ENCODE data around the gene SAMM50. TPM values are rescaled to one million over a fixed set of nuclear protein-coding genes. Genes with fewer than 3 reads are reported as not detected.
A peak's percentile ranks its signal among the peaks of the same experiment; 100 is the strongest.

Gene SAMM50
- total RNA-seq, 1 donor from 2014 or later, result 45.5 TPM

GRCh38 chr22:44026066-44026629 lies 70.9 kb downstream of the SAMM50 start:
- Histone ChIP-seq H3K9ac (no peak overlapping the region), H3K9me3 (ENCODE audit: low read depth) (no peaks in the 10 kb centered on the region), H3K36me3 (no peaks in the 10 kb centered on the region), H3K27me3 (peaks cover 30% of the 10 kb centered on the region), H3K79me2 (ENCODE audit: low read depth) (no peaks in the 10 kb centered on the region), H3K27ac (no peak overlapping the region), H3K4me1 (peaks cover 5% of the 10 kb centered on the region), H3K4me3 (no peak overlapping the region), H3K4me2 (no peak overlapping the region), H2AFZ (replicated peaks) (no peak overlapping the region), H4K20me1 (ENCODE audit: low read depth) (no peaks in the 10 kb centered on the region), H3F3A (ENCODE audit: low read depth) (peaks cover 17% of the 10 kb centered on the region)
- DNase-seq (ENCODE audit: low spot score), result no peak
- Mint-ChIP-seq H3K9me3 (peaks cover 2% of the 10 kb centered on the region), H3K27ac (peak overlapping the region; percentile 57), H3K36me3 (no peaks in the 10 kb centered on the region), H3K4me3 (no peak overlapping the region), H3K27me3 (ENCODE audit: insufficient read depth, low read depth) (peaks cover 17% of the 10 kb centered on the region), H3K4me1 (peaks cover 32% of the 10 kb centered on the region)
- TF ChIP-seq CTCF (IDR thresholded peaks at IDR 0.05) (no peak), EZH2phosphoT487 (IDR thresholded peaks at IDR 0.05) (no peak), EZH2 (IDR thresholded peaks at IDR 0.05) (no peak)

GRCh38 chr22:44026630-44027511 lies 71.6 kb downstream of the SAMM50 start:
- Mint-ChIP-seq H3K27ac (peak overlapping the region; percentile 42), H3K4me3 (no peak overlapping the region), H3K36me3 (no peaks in the 10 kb centered on the region), H3K9me3 (peaks cover 2% of the 10 kb centered on the region), H3K27me3 (ENCODE audit: insufficient read depth, low read depth) (peaks cover 17% of the 10 kb centered on the region), H3K4me1 (peaks cover 37% of the 10 kb centered on the region)
- no peaks in the 10 kb centered on the region for H3K9me3 ChIP-seq (ENCODE audit: low read depth)
- H3F3A ChIP-seq (ENCODE audit: low read depth), result peaks cover 17% of the 10 kb centered on the region
- no peak overlapping the region for H3K27ac ChIP-seq
- DNase-seq (ENCODE audit: low spot score), result no peak
- no peaks in the 10 kb centered on the region for H3K36me3 ChIP-seq
- peaks cover 30% of the 10 kb centered on the region for H3K27me3 ChIP-seq
- H3K79me2 ChIP-seq (ENCODE audit: low read depth), result no peaks in the 10 kb centered on the region
- no peak overlapping the region for H3K9ac ChIP-seq
- TF ChIP-seq EZH2phosphoT487 (IDR thresholded peaks at IDR 0.05), result no peak
- TF ChIP-seq CTCF (IDR thresholded peaks at IDR 0.05), result no peak
- TF ChIP-seq EZH2 (IDR thresholded peaks at IDR 0.05), result no peak
- H2AFZ ChIP-seq (replicated peaks), result no peak overlapping the region
- no peak overlapping the region for H3K4me3 ChIP-seq
- peaks cover 5% of the 10 kb centered on the region for H3K4me1 ChIP-seq
- no peak overlapping the region for H3K4me2 ChIP-seq
- no peaks in the 10 kb centered on the region for H4K20me1 ChIP-seq (ENCODE audit: low read depth)

- H3K9me3 ChIP-seq (ENCODE audit: low read depth), result no peaks in the 10 kb centered on the region
- peaks cover 5% of the 10 kb centered on the region for H3K4me1 ChIP-seq
- Mint-ChIP-seq H3K9me3 (peaks cover 2% of the 10 kb centered on the region), H3K4me1 (peaks cover 45% of the 10 kb centered on the region), H3K27me3 (ENCODE audit: insufficient read depth, low read depth) (peaks cover 17% of the 10 kb centered on the region), H3K27ac (no peak overlapping the region), H3K36me3 (no peaks in the 10 kb centered on the region), H3K4me3 (no peak overlapping the region)
- no peaks in the 10 kb centered on the region for H3K79me2 ChIP-seq (ENCODE audit: low read depth)
- H3K4me3 ChIP-seq, result no peak overlapping the region
- no peak overlapping the region for H3K4me2 ChIP-seq
- no peak overlapping the region for H2AFZ ChIP-seq (replicated peaks)
- H4K20me1 ChIP-seq (ENCODE audit: low read depth), result no peaks in the 10 kb centered on the region
- no peak overlapping the region for H3K9ac ChIP-seq
- H3K27ac ChIP-seq, result no peak overlapping the region
- TF ChIP-seq EZH2phosphoT487 (IDR thresholded peaks at IDR 0.05) (no peak), CTCF (IDR thresholded peaks at IDR 0.05) (no peak), EZH2 (IDR thresholded peaks at IDR 0.05) (no peak)
- H3F3A ChIP-seq (ENCODE audit: low read depth), result peaks cover 17% of the 10 kb centered on the region
- H3K27me3 ChIP-seq, result peaks cover 28% of the 10 kb centered on the region
- DNase-seq (ENCODE audit: low spot score), result no peak
- no peaks in the 10 kb centered on the region for H3K36me3 ChIP-seq
These were observed 72.8 kb downstream of the SAMM50 start for GRCh38 chr22:44028091-44028490.
